ENCODE results near the gene SURF2.
"Not testable (repeated sequence)": the region's sequence is repeated elsewhere in the genome, so short reads cannot be mapped to it uniquely, and the experiment has no call there.

Gene SURF2

GRCh38 chr9:133370685-133371084, 14.3 kb downstream of the SURF2 start:
- Mint-ChIP-seq H3K4me3 (no peak overlapping the region), H3K27me3 (no peaks in the 10 kb centered on the region), H3K36me3 (ENCODE audit: low read depth) (peaks cover 87% of the 10 kb centered on the region), H3K4me1 (ENCODE audit: low read depth) (peaks cover 70% of the 10 kb centered on the region), H3K9me3 (no peaks in the 10 kb centered on the region), H3K27ac (peak overlapping the region; percentile 1)
- intact Hi-C loops (cut with micrococcal nuclease): no loop called here

GRCh38 chr9:133371261-133371711, 14.9 kb downstream of the SURF2 start:
- intact Hi-C loops (cut with micrococcal nuclease): no loop called here
- no peaks in the 10 kb centered on the region for H3K9me3 Mint-ChIP-seq
- H3K36me3 Mint-ChIP-seq (ENCODE audit: low read depth): peaks cover 81% of the 10 kb centered on the region
- H3K27ac Mint-ChIP-seq: peak overlapping the region; percentile 1
- peaks cover 70% of the 10 kb centered on the region for H3K4me1 Mint-ChIP-seq (ENCODE audit: low read depth)
- H3K27me3 Mint-ChIP-seq: no peaks in the 10 kb centered on the region
- no peak overlapping the region for H3K4me3 Mint-ChIP-seq

GRCh38 chr9:133372144-133372543, 15.8 kb downstream of the SURF2 start:
- Mint-ChIP-seq H3K36me3 (ENCODE audit: low read depth) (peaks cover 73% of the 10 kb centered on the region), H3K27me3 (peaks cover under 1% of the 10 kb centered on the region), H3K4me3 (no peak overlapping the region), H3K9me3 (no peaks in the 10 kb centered on the region), H3K27ac (peak overlapping the region; percentile 31), H3K4me1 (ENCODE audit: low read depth) (peaks cover 70% of the 10 kb centered on the region)
- intact Hi-C loops (cut with micrococcal nuclease): no loop called here

- H3K4me1 Mint-ChIP-seq (ENCODE audit: low read depth): peaks cover 54% of the 10 kb centered on the region
- peak overlapping the region; percentile 97 for H3K4me3 Mint-ChIP-seq
- peaks cover 2% of the 10 kb centered on the region for H3K27me3 Mint-ChIP-seq
Measured at GRCh38 chr9:133374612-133375115, 18.3 kb downstream of the SURF2 start.

GRCh38 chr9:133375116-133375723, 18.9 kb downstream of the SURF2 start:
- H3K9me3 Mint-ChIP-seq: no peaks in the 10 kb centered on the region
- peak overlapping the region; percentile 97 for H3K4me3 Mint-ChIP-seq
- peaks cover 49% of the 10 kb centered on the region for H3K4me1 Mint-ChIP-seq (ENCODE audit: low read depth)
- peak overlapping the region; percentile 94 for H3K27ac Mint-ChIP-seq
- intact Hi-C loops (cut with micrococcal nuclease): no loop called here
- peaks cover 42% of the 10 kb centered on the region for H3K36me3 Mint-ChIP-seq (ENCODE audit: low read depth)
- H3K27me3 Mint-ChIP-seq: peaks cover 2% of the 10 kb centered on the region

More at GRCh38 chr9:133374612-133375115, 18.3 kb downstream of the SURF2 start:
- no peaks in the 10 kb centered on the region for H3K9me3 Mint-ChIP-seq
- intact Hi-C loops (cut with micrococcal nuclease): no loop called here
- peak overlapping the region; percentile 94 for H3K27ac Mint-ChIP-seq
- peaks cover 48% of the 10 kb centered on the region for H3K36me3 Mint-ChIP-seq (ENCODE audit: low read depth)

GRCh38 chr9:133375724-133376654, 19.6 kb downstream of the SURF2 start, which contains the start of the genes STKLD1 and SURF4:
Gene STKLD1 (plus strand): TSS chr9:133376366. CDS start chr9:133376474, 108 bp downstream.
Gene SURF4 (minus strand): TSS chr9:133376060. CDS start chr9:133375969, 91 bp downstream.
- no peaks in the 10 kb centered on the region for H3K9me3 Mint-ChIP-seq
- peaks cover 34% of the 10 kb centered on the region for H3K36me3 Mint-ChIP-seq (ENCODE audit: low read depth)
- H3K4me1 Mint-ChIP-seq (ENCODE audit: low read depth): peaks cover 41% of the 10 kb centered on the region
- H3K27me3 Mint-ChIP-seq: peaks cover 2% of the 10 kb centered on the region
- peak within 1 kb of the TSS; percentile 97 for H3K4me3 Mint-ChIP-seq
- intact Hi-C loops (cut with micrococcal nuclease): no loop called here
- peak within 1 kb of the TSS; percentile 94 for H3K27ac Mint-ChIP-seq

GRCh38 chr9:133377280-133377679, 20.9 kb downstream of the SURF2 start:
- intact Hi-C loops (cut with micrococcal nuclease); H3K4me3 Mint-ChIP-seq; H3K27me3 Mint-ChIP-seq; H3K27ac Mint-ChIP-seq; H3K9me3 Mint-ChIP-seq: not testable (repeated sequence)
- peaks cover 28% of the 10 kb centered on the region for H3K4me1 Mint-ChIP-seq (ENCODE audit: low read depth)
- H3K36me3 Mint-ChIP-seq (ENCODE audit: low read depth): peaks cover 21% of the 10 kb centered on the region

- peaks cover 16% of the 10 kb centered on the region for H3K36me3 Mint-ChIP-seq (ENCODE audit: low read depth)
- peaks cover 2% of the 10 kb centered on the region for H3K27me3 Mint-ChIP-seq
- no peak overlapping the region for H3K27ac Mint-ChIP-seq
- peaks cover 23% of the 10 kb centered on the region for H3K4me1 Mint-ChIP-seq (ENCODE audit: low read depth)
- no peak overlapping the region for H3K4me3 Mint-ChIP-seq
- H3K9me3 Mint-ChIP-seq: no peaks in the 10 kb centered on the region
- intact Hi-C loops (cut with micrococcal nuclease): no loop called here
Measured at GRCh38 chr9:133377721-133378216, 21.4 kb downstream of the SURF2 start.

GRCh38 chr9:133378408-133378962, 22.1 kb downstream of the SURF2 start:
- H3K4me1 Mint-ChIP-seq (ENCODE audit: low read depth): peaks cover 16% of the 10 kb centered on the region
- no peak overlapping the region for H3K4me3 Mint-ChIP-seq
- peaks cover 2% of the 10 kb centered on the region for H3K27me3 Mint-ChIP-seq

GRCh38 chr9:133379153-133380086, 23.1 kb downstream of the SURF2 start:
- intact Hi-C loops (cut with micrococcal nuclease): no loop called here
- no peak overlapping the region for H3K4me3 Mint-ChIP-seq
- no peak overlapping the region for H3K27ac Mint-ChIP-seq
- peaks cover 2% of the 10 kb centered on the region for H3K27me3 Mint-ChIP-seq
- peaks cover 8% of the 10 kb centered on the region for H3K36me3 Mint-ChIP-seq (ENCODE audit: low read depth)
- H3K9me3 Mint-ChIP-seq: no peaks in the 10 kb centered on the region
- peaks cover 8% of the 10 kb centered on the region for H3K4me1 Mint-ChIP-seq (ENCODE audit: low read depth)

More at GRCh38 chr9:133378408-133378962, 22.1 kb downstream of the SURF2 start:
- peaks cover 9% of the 10 kb centered on the region for H3K36me3 Mint-ChIP-seq (ENCODE audit: low read depth)
- intact Hi-C loops (cut with micrococcal nuclease): no loop called here
- no peaks in the 10 kb centered on the region for H3K9me3 Mint-ChIP-seq
- no peak overlapping the region for H3K27ac Mint-ChIP-seq

GRCh38 chr9:133380734-133381133, 24.4 kb downstream of the SURF2 start:
- Mint-ChIP-seq H3K4me3 (no peak overlapping the region), H3K36me3 (ENCODE audit: low read depth) (no peaks in the 10 kb centered on the region), H3K27ac (no peak overlapping the region), H3K9me3 (no peaks in the 10 kb centered on the region), H3K4me1 (ENCODE audit: low read depth) (no peaks in the 10 kb centered on the region), H3K27me3 (peaks cover 2% of the 10 kb centered on the region)
- intact Hi-C loops (cut with micrococcal nuclease): no loop called here

GRCh38 chr9:133382507-133383141, 26.3 kb downstream of the SURF2 start:
- H3K4me1 Mint-ChIP-seq (ENCODE audit: low read depth): no peaks in the 10 kb centered on the region
- intact Hi-C loops (cut with micrococcal nuclease): no loop called here
- H3K4me3 Mint-ChIP-seq: no peak overlapping the region
- no peaks in the 10 kb centered on the region for H3K27me3 Mint-ChIP-seq
- H3K9me3 Mint-ChIP-seq: no peaks in the 10 kb centered on the region
- H3K36me3 Mint-ChIP-seq (ENCODE audit: low read depth): no peaks in the 10 kb centered on the region
- H3K27ac Mint-ChIP-seq: no peak overlapping the region

Measured in dendritic cell treated with granulocyte-macrophage colony-stimulating factor and Interleukin-4, amounts not matched to agents 40 ng/mL and 50 ng/mL, for 4 days (primary cell).